Measurements from ENCODE around the gene ARL15. TPM values are rescaled to one million over a fixed set of nuclear protein-coding genes. Genes with fewer than 3 reads are reported as not detected.

The ARL15 gene
- total RNA-seq, 1 experiment from 2014 or later: 13.0 TPM

GRCh38 chr5:54103871-54104270, 206.5 kb downstream of the ARL15 start:
- TF ChIP-seq CTCF (conservative IDR thresholded peaks at IDR 0.05): no peak
- no peaks in the 10 kb centered on the region for H3K4me1 ChIP-seq (ENCODE audit: insufficient read depth, low read length)
- no peak overlapping the region for H3K9ac ChIP-seq (ENCODE audit: extremely low read depth, insufficient read length, low read length)
- peaks cover 3 to 8% of the 10 kb centered on the region in 2 experiments; a peak in 4 of 5 replicates for H3K9me3 Mint-ChIP-seq
- no peaks in the 10 kb centered on the region for H3K27me3 ChIP-seq (ENCODE audit: insufficient read depth, low read length)
- no peak overlapping the region for H4K91ac ChIP-seq (ENCODE audit: insufficient read length, low read depth, low read length)
- WGBS (ENCODE audit: extremely low coverage, insufficient read length, low lambda C conversion rate): no CpG with 5 or more reads among the region's 1 CpG
- peaks cover 0 to 5% of the 10 kb centered on the region in 2 experiments; a peak in 3 of 4 replicates for H3K4me1 Mint-ChIP-seq
- no peak overlapping the region for H3K27ac Mint-ChIP-seq
- no peaks in the 10 kb centered on the region for H3K9me3 ChIP-seq (ENCODE audit: control insufficient read depth, low read depth, low read length)
- H3T11ph ChIP-seq (ENCODE audit: low read length): no peak overlapping the region
- H4K20me1 ChIP-seq (ENCODE audit: control insufficient read depth, insufficient read depth, insufficient read length): no peaks in the 10 kb centered on the region
- no peaks in the 10 kb centered on the region for H3K79me1 ChIP-seq (ENCODE audit: insufficient read depth, low read depth, low read length, poor library complexity, severe bottlenecking)
- no peak overlapping the region for H2BK120ac ChIP-seq (ENCODE audit: low read depth, low read length, poor library complexity, severe bottlenecking)
- H3K56ac ChIP-seq (ENCODE audit: insufficient read length, low read depth, low read length): no peak overlapping the region
- no peak overlapping the region for H4K5ac ChIP-seq (ENCODE audit: insufficient read length, low read depth, low read length)
- no peak overlapping the region for H4K8ac ChIP-seq (replicated peaks; ENCODE audit: insufficient read length, low read depth, low read length)
- no peak overlapping the region for H3K4ac ChIP-seq (ENCODE audit: low read depth, low read length)
- no peak overlapping the region for H3K4me2 ChIP-seq (ENCODE audit: insufficient read depth, insufficient read length, low read length)
- no peak overlapping the region for H3K4me3 Mint-ChIP-seq
- H2BK12ac ChIP-seq (ENCODE audit: insufficient read length, low read depth, low read length): no peak overlapping the region
- H3K27me3 Mint-ChIP-seq (ENCODE audit: low read depth): no peaks in the 10 kb centered on the region
- DNase-seq: no peak
- peaks cover 4 to 12% (median 11%) of the 10 kb centered on the region in 3 experiments; a peak in 4 of 7 replicates for H3K36me3 Mint-ChIP-seq (ENCODE audit: insufficient read depth in 1 of 3, low read depth in 3 of 3)
- H2AK5ac ChIP-seq (ENCODE audit: insufficient read length, low read length): no peak overlapping the region
- no peak overlapping the region for H2BK5ac ChIP-seq (ENCODE audit: insufficient read length, low read length)
- H2BK20ac ChIP-seq (ENCODE audit: low read depth, low read length, poor library complexity, severe bottlenecking): no peak overlapping the region
- H3K79me2 ChIP-seq (ENCODE audit: insufficient read depth, low read length): no peaks in the 10 kb centered on the region
- no peak overlapping the region for H3K14ac ChIP-seq (ENCODE audit: insufficient read depth, low read length)
- H2AFZ ChIP-seq (ENCODE audit: low read length): no peak overlapping the region
- no peaks in the 10 kb centered on the region for H3K23me2 ChIP-seq (ENCODE audit: insufficient read length, low read depth, low read length, poor library complexity, severe bottlenecking)
- no peak overlapping the region for H2BK15ac ChIP-seq (ENCODE audit: low read depth, low read length)
- no peak overlapping the region for H3K23ac ChIP-seq (ENCODE audit: insufficient read length, low read depth, low read length)
- no peak overlapping the region for H3K18ac ChIP-seq (ENCODE audit: insufficient read length, low read depth, low read length)
- H3K27ac ChIP-seq (ENCODE audit: insufficient read length, low read depth, low read length): no peak overlapping the region
